SK-N-SH (cell line): ENCODE data around the gene PSMB8. TPM values are rescaled to one million over a fixed set of nuclear protein-coding genes. Genes with fewer than 3 reads are reported as not detected.
A peak's percentile ranks its signal among the peaks of the same experiment; 100 is the strongest.

Source experiments
- CTCF ChIA-PET: fragments of 300-600, 350-600 bp; formaldehyde crosslinking; extraction: SDS; loops from one replicate; lab custom pipeline; 2021; lab: Yijun Ruan, JAX
- POLR2A ChIA-PET: fragments of 350-600 bp; sonication (Branson Sonifier 250); formaldehyde crosslinking; extraction: SDS; loops from one replicate; lab custom pipeline; 2020; ENCODE audit warnings: antibody characterized with exemption, inconsistent platforms; lab: Yijun Ruan, JAX
- DNase-seq: peaks from one replicate; pipeline ENCODE4 v3.0.0; 2012
- H2AFZ ChIP-seq: fragments of 200-600 bp; sonication (generic); 2 replicates; pipeline ENCODE4 v1.8.1; 2016; ENCODE audit warnings: antibody characterized with exemption, mild to moderate bottlenecking, low read depth
- H3F3A ChIP-seq: fragments of 200-600 bp; sonication (generic); replicated peaks from 2 replicates; pipeline ENCODE3; 2016; ENCODE audit warnings: antibody characterized with exemption, mild to moderate bottlenecking; ENCODE audit not compliant: insufficient read depth
- H3K27ac ChIP-seq, 2 experiments: fragments of 200-500 bp in 1 of 2; fragments of 200-600 bp in 1 of 2; sonication (Bioruptor generic) in 1 of 2; sonication (generic), shearing (Covaris generic) in 1 of 2; 2 replicates each; pipeline versions ENCODE4 v1.5.1 to v1.6.1; 2014 to 2016; ENCODE audit warnings: low read depth in 2 of 2, inconsistent platforms in 1 of 2, low read length in 1 of 2, mild to moderate bottlenecking in 1 of 2, mixed read lengths in 1 of 2
- H3K27me3 ChIP-seq: fragments of 200-600 bp; sonication (generic), shearing (Covaris generic); 2 replicates; pipeline ENCODE4 v1.6.1; 2016; ENCODE audit warnings: mixed run types; ENCODE audit not compliant: insufficient read depth
- H3K36me3 ChIP-seq, 2 experiments: fragments of 200-500 bp in 1 of 2; fragments of 200-600 bp in 1 of 2; sonication (Bioruptor generic) in 1 of 2; sonication (generic) in 1 of 2; replicated peaks in 1 of 2; 2 replicates each; pipeline versions ENCODE3 to v1.5.1; 2014 to 2016; ENCODE audit warnings: low read length in 1 of 2, mild to moderate bottlenecking in 1 of 2; ENCODE audit not compliant: insufficient read depth in 2 of 2, control insufficient read depth in 1 of 2
- H3K4me1 ChIP-seq, 2 experiments: fragments of 200-500 bp in 1 of 2; fragments of 200-600 bp in 1 of 2; sonication (Bioruptor generic) in 1 of 2; sonication (generic), shearing (Covaris generic) in 1 of 2; 2 replicates each; pipeline versions ENCODE4 v1.5.1 to v1.6.1; 2014 to 2016; ENCODE audit warnings: low read depth in 1 of 2, low read length in 1 of 2, mixed run types in 1 of 2; ENCODE audit not compliant: insufficient read depth in 2 of 2, control insufficient read depth in 1 of 2
- H3K4me2 ChIP-seq: fragments of 200-600 bp; sonication (generic), shearing (Covaris generic); 2 replicates; pipeline ENCODE4 v1.6.1; 2017; ENCODE audit warnings: mixed run types
- H3K4me3 ChIP-seq, 2 experiments: fragments of 200-500 bp in 1 of 2; fragments of 200-600 bp in 1 of 2; sonication (Bioruptor generic) in 1 of 2; sonication (generic), shearing (Covaris generic) in 1 of 2; 2 replicates each; pipeline versions ENCODE4 v1.5.1 to v1.8.1; 2014 to 2016; ENCODE audit warnings: low read depth in 2 of 2, inconsistent platforms in 1 of 2, low read length in 1 of 2, mild to moderate bottlenecking in 1 of 2, mixed read lengths in 1 of 2, moderate library complexity in 1 of 2
- H3K79me2 ChIP-seq: fragments of 200-600 bp; sonication (generic); 2 replicates; pipeline ENCODE4 v1.8.1; 2017; ENCODE audit warnings: mild to moderate bottlenecking; ENCODE audit not compliant: insufficient read depth
- H3K9ac ChIP-seq: fragments of 200-600 bp; sonication (generic); 2 replicates; pipeline ENCODE4 v1.6.1; 2017; ENCODE audit warnings: mixed run types
- H3K9me2 ChIP-seq: fragments of 200-600 bp; sonication (generic); 2 replicates; pipeline ENCODE4 v1.6.1; 2017; ENCODE audit warnings: mixed run types
- H3K9me3 ChIP-seq: fragments of 200-600 bp; sonication (generic); 2 replicates; pipeline ENCODE4 v1.6.1; 2017; ENCODE audit warnings: mixed run types, mild to moderate bottlenecking, moderate library complexity
- H4K20me1 ChIP-seq: fragments of 200-600 bp; sonication (generic); 2 replicates; pipeline ENCODE4 v1.6.1; 2017; ENCODE audit warnings: mild to moderate bottlenecking, mixed run types; ENCODE audit not compliant: insufficient read depth
- CTCF ChIP-seq: fragments of 200-600 bp; sonication (generic); IDR thresholded peaks from 2 replicates; pipeline ENCODE4 v1.6.1; 2017; ENCODE audit warnings: antibody characterized with exemption, mild to moderate bottlenecking, moderate library complexity
- ELF1 ChIP-seq: IDR thresholded peaks from 2 replicates; pipeline ENCODE4 v1.4.0; 2012
- FOXM1 ChIP-seq: IDR thresholded peaks from 2 replicates; pipeline ENCODE4 v1.4.0; 2012; ENCODE audit warnings: low read depth, mild to moderate bottlenecking
- IRF3 ChIP-seq: fragments of 150-350 bp; IDR thresholded peaks from 2 replicates; pipeline ENCODE4 v1.6.1; 2016; ENCODE audit warnings: mild to moderate bottlenecking, low read depth, low read length
- MAX ChIP-seq: IDR thresholded peaks from 2 replicates; pipeline ENCODE4 v1.4.0; 2012; ENCODE audit warnings: low read depth
- NFIC ChIP-seq: IDR thresholded peaks from 2 replicates; pipeline ENCODE4 v1.4.0; 2012; ENCODE audit warnings: borderline replicate concordance
- NRF1 ChIP-seq: IDR thresholded peaks from 2 replicates; pipeline ENCODE4 v1.6.1; 2012; ENCODE audit warnings: low read depth, mild to moderate bottlenecking, low read length
- SIN3A ChIP-seq: IDR thresholded peaks from 2 replicates; pipeline ENCODE4 v1.6.1; 2012; ENCODE audit warnings: low read depth, mild to moderate bottlenecking, low read length, moderate library complexity, borderline replicate concordance
- TAF1 ChIP-seq: IDR thresholded peaks from 2 replicates; pipeline ENCODE4 v1.6.1; 2012; ENCODE audit warnings: low read depth, mild to moderate bottlenecking, low read length, moderate library complexity, borderline replicate concordance
- TCF12 ChIP-seq: IDR thresholded peaks from 2 replicates; pipeline ENCODE4 v1.4.0; 2012
- USF2 ChIP-seq: fragments of 150-350 bp; IDR thresholded peaks from 2 replicates; pipeline ENCODE4 v1.6.1; 2017; ENCODE audit warnings: antibody characterized with exemption, low read length, low read depth, borderline replicate concordance
- YY1 ChIP-seq: IDR thresholded peaks from 2 replicates; pipeline ENCODE4 v1.4.0; 2012; ENCODE audit warnings: low read depth, mild to moderate bottlenecking
- WGBS: methylation state at CpG from one replicate; pipeline ENCODE4 v1.1.6; 2017; ENCODE audit warnings: low lambda C conversion rate; 5-methylcytosine and 5-hydroxymethylcytosine counted together
- polyA plus RNA-seq, 3 experiments: library from polyadenylated mRNA; depleted of rRNA; stranded (reverse); fragments of >200 nt; gene quantifications; 2 replicates each; pipeline ENCODE4 v1.2.3, GENCODE V29; 2012

Gene PSMB8
- polyA plus RNA-seq, 1 of the 3 experiments (the other 2 are of a cell fraction) = 52.8 TPM

GRCh38 chr6:32852844-32853540 lies 9.1 kb upstream of the PSMB8 start:
- Histone ChIP-seq H3K79me2 (peaks cover 4% of the 10 kb centered on the region; the same call in 1 of the 2 replicates), H3K4me2 (peak overlapping the region; percentile 99), H3K9ac (peak overlapping the region; percentile 71), H3K27ac (peak overlapping the region; percentile 50 to 90), H3K4me3 (peak overlapping the region; percentile 88 to 89), H3K9me3 (no peaks in the 10 kb centered on the region), H2AFZ (peak overlapping the region; percentile 93), H3K9me2 (no peaks in the 10 kb centered on the region), H3K36me3 (peaks cover 3 to 7% of the 10 kb centered on the region in 2 experiments), H3K4me1 (peaks cover 0 to 14% of the 10 kb centered on the region in 2 experiments; a peak in 1 of 4 replicates), H4K20me1 (no peaks in the 10 kb centered on the region), H3F3A (peaks cover 8% of the 10 kb centered on the region), H3K27me3 (no peaks in the 10 kb centered on the region)
- 1% methylated on average over 15 of the region's 41 CpGs for WGBS
- TF ChIP-seq IRF3 = no peak
- 0 out of 2 replicates have a peak, but pooled peaks have one; percentile 5 for TF ChIP-seq MAX
- ChIA-PET POLR2A (interaction anchor here (0.9 to 1.5 kb wide), 2 partner anchors 11 to 119 kb away, joined by 3 to 4 read pairs; no protein-coding TSS in a partner anchor), CTCF (interaction anchor here (1.0 to 8.3 kb wide), 10 partner anchors 9 to 101 kb away, joined by 3 to 137 read pairs (median 8); partner anchors contain the start of genes HLA-DMA, PSMB8 and TAP2)
- DNase-seq = peak; percentile 52

GRCh38 chr6:32852018-32852843 lies 8.4 kb upstream of the PSMB8 start:
- CTCF ChIA-PET = interaction anchor here (1.4 to 8.3 kb wide), 7 partner anchors 8 to 101 kb away, joined by 3 to 137 read pairs (median 29); partner anchors contain the start of genes HLA-DMA, PSMB8 and TAP2
- WGBS = 64% methylated on average over 23 of the region's 23 CpGs

GRCh38 chr6:32851025-32851424 lies 7.2 kb upstream of the PSMB8 start:
- no peak for DNase-seq
- no peaks in the 10 kb centered on the region for H3K9me2 ChIP-seq
- H3F3A ChIP-seq = peaks cover 8% of the 10 kb centered on the region
- POLR2A ChIA-PET = no interaction called here
- CTCF ChIA-PET = interaction anchor here (3.0 to 3.6 kb wide), 2 partner anchors 12 to 17 kb away, joined by 26 to 31 read pairs; partner anchors contain the start of gene TAP2
- H2AFZ ChIP-seq = no peak overlapping the region
- H4K20me1 ChIP-seq = no peaks in the 10 kb centered on the region
- no peak overlapping the region for H3K27ac ChIP-seq
- peaks cover 3 to 14% of the 10 kb centered on the region in 2 experiments for H3K36me3 ChIP-seq
- no peak overlapping the region for H3K4me2 ChIP-seq
- H3K4me1 ChIP-seq = peaks cover 0 to 14% of the 10 kb centered on the region in 2 experiments; a peak in 1 of 4 replicates
- H3K4me3 ChIP-seq = no peak overlapping the region
- H3K9me3 ChIP-seq = no peaks in the 10 kb centered on the region
- H3K79me2 ChIP-seq = peaks cover 4% of the 10 kb centered on the region; the same call in 1 of the 2 replicates
- H3K27me3 ChIP-seq = no peaks in the 10 kb centered on the region
- H3K9ac ChIP-seq = no peak overlapping the region
- WGBS = 100% methylated on average over 4 of the region's 4 CpGs
- TF ChIP-seq NFIC (no peak), TAF1 (no peak), CTCF (no peak), SIN3A (no peak), NRF1 (no peak), USF2 (no peak), YY1 (no peak), MAX (no peak)

More at GRCh38 chr6:32852018-32852843, 8.4 kb upstream of the PSMB8 start:
- Histone ChIP-seq H4K20me1 (no peaks in the 10 kb centered on the region), H3K4me2 (peak overlapping the region; percentile 99), H3K36me3 (peaks cover 3 to 14% of the 10 kb centered on the region in 2 experiments), H3K9me2 (no peaks in the 10 kb centered on the region), H3F3A (peaks cover 8% of the 10 kb centered on the region), H3K27me3 (no peaks in the 10 kb centered on the region), H3K27ac (peak overlapping the region in 1 of 2 experiments; percentile 90; a peak in 1 of 4 replicates), H3K9me3 (no peaks in the 10 kb centered on the region), H3K9ac (peak overlapping the region; percentile 71), H2AFZ (peak overlapping the region; percentile 93), H3K79me2 (peaks cover 4% of the 10 kb centered on the region; the same call in 1 of the 2 replicates), H3K4me1 (peaks cover 0 to 14% of the 10 kb centered on the region in 2 experiments; a peak in 1 of 4 replicates), H3K4me3 (peak overlapping the region; percentile 88 to 89)
- POLR2A ChIA-PET = interaction anchor here (0.9 to 1.5 kb wide), 2 partner anchors 11 to 120 kb away, joined by 3 to 4 read pairs; no protein-coding TSS in a partner anchor
- TF ChIP-seq FOXM1 = no peak
- no peak for TF ChIP-seq TCF12
- TF ChIP-seq ELF1 = no peak
- DNase-seq = no peak
